Activated T-cell treated with anti-CD3 and anti-CD28 coated beads for 4 hours (primary cell): ENCODE data around the gene DMXL2.
"Not testable (repeated sequence)": the region's sequence is repeated elsewhere in the genome, so short reads cannot be mapped to it uniquely, and the experiment has no call there.

Experiments used
- DNase-seq: peaks from one replicate; pipeline ENCODE4 v3.0.0-alpha.2; 2020

Gene DMXL2

GRCh38 chr15:51568939-51569784, 53.4 kb downstream of the DMXL2 start:
- not testable (repeated sequence) for DNase-seq

- no peak for DNase-seq
These were observed 61.3 kb downstream of the DMXL2 start for GRCh38 chr15:51561271-51561670.

GRCh38 chr15:51558876-51559275, 63.7 kb downstream of the DMXL2 start:
- no peak for DNase-seq

- DNase-seq = no peak
These were observed 64.2 kb downstream of the DMXL2 start for GRCh38 chr15:51558411-51558810.

GRCh38 chr15:51550841-51551240, 71.7 kb downstream of the DMXL2 start:
- DNase-seq = no peak

- no peak for DNase-seq
These were observed 74.9 kb downstream of the DMXL2 start for GRCh38 chr15:51547656-51548055.

GRCh38 chr15:51536965-51537574, 85.5 kb downstream of the DMXL2 start:
- DNase-seq = no peak

- no peak for DNase-seq
These were observed 88.7 kb downstream of the DMXL2 start for GRCh38 chr15:51533672-51534398.

- no peak for DNase-seq
These were observed 95.6 kb downstream of the DMXL2 start for GRCh38 chr15:51526955-51527354.

- no peak for DNase-seq
These were observed 98.2 kb downstream of the DMXL2 start for GRCh38 chr15:51524376-51524775.

GRCh38 chr15:51516291-51516690, 106.3 kb downstream of the DMXL2 start:
- DNase-seq = no peak

GRCh38 chr15:51505251-51505650, 117.3 kb downstream of the DMXL2 start:
- DNase-seq = no peak

- no peak for DNase-seq
These were observed 119.6 kb downstream of the DMXL2 start for GRCh38 chr15:51503003-51503402.

- DNase-seq = no peak
These were observed 123.1 kb downstream of the DMXL2 start for GRCh38 chr15:51499379-51499976.

GRCh38 chr15:51497806-51498205, 124.8 kb downstream of the DMXL2 start:
- no peak for DNase-seq

- DNase-seq = no peak
These were observed 126.3 kb downstream of the DMXL2 start for GRCh38 chr15:51496246-51496645.

- DNase-seq = no peak
These were observed 127.9 kb downstream of the DMXL2 start for GRCh38 chr15:51494411-51495314.

GRCh38 chr15:51493892-51494291, 128.7 kb downstream of the DMXL2 start:
- no peak for DNase-seq

- DNase-seq = no peak
These were observed 130.0 kb downstream of the DMXL2 start for GRCh38 chr15:51492528-51492927.

- no peak for DNase-seq
These were observed 130.6 kb downstream of the DMXL2 start for GRCh38 chr15:51491941-51492340.

- DNase-seq = no peak
These were observed 137.8 kb downstream of the DMXL2 start for GRCh38 chr15:51484781-51485180.

- no peak for DNase-seq
These were observed 138.6 kb downstream of the DMXL2 start for GRCh38 chr15:51483985-51484384.
